GM23338 (cell line): ENCODE results near the gene APOA1. TPM values are rescaled to one million over a fixed set of nuclear protein-coding genes. Genes with fewer than 3 reads are reported as not detected.

Experiments
- ATAC-seq: fragments of 200-7000 bp; cut with Tn5 transposase; 3 replicates; pipeline ENCODE4 v1.9.1; 2020
- DNase-seq: peaks from one replicate; pipeline ENCODE4 v3.0.0-alpha.2; 2015; ENCODE audit warnings: low spot score
- H2AFZ ChIP-seq: fragments of 200-600 bp; sonication (generic); 2 replicates; pipeline ENCODE4 v1.8.0; 2016; ENCODE audit warnings: antibody characterized with exemption, mild to moderate bottlenecking, moderate library complexity
- H3F3A ChIP-seq: fragments of 200-600 bp; sonication (generic); replicated peaks from 2 replicates; pipeline ENCODE4 v1.8.0; 2017; ENCODE audit warnings: antibody characterized with exemption, mixed run types, low read depth
- H3K27ac ChIP-seq: fragments of 200-600 bp; sonication (generic); 2 replicates; pipeline ENCODE4 v1.6.1; 2016; ENCODE audit warnings: low read depth
- H3K27me3 ChIP-seq: fragments of 200-600 bp; sonication (generic); 2 replicates; pipeline ENCODE4 v1.8.0; 2016; ENCODE audit warnings: mild to moderate bottlenecking, mixed run types, moderate library complexity; ENCODE audit not compliant: insufficient read depth
- H3K36me3 ChIP-seq: fragments of 200-600 bp; sonication (generic); 2 replicates; pipeline ENCODE4 v1.8.0; 2016; ENCODE audit warnings: mild to moderate bottlenecking; ENCODE audit not compliant: insufficient read depth
- H3K4me1 ChIP-seq: fragments of 200-600 bp; sonication (generic); 2 replicates; pipeline ENCODE4 v1.8.0; 2016; ENCODE audit warnings: mild to moderate bottlenecking, moderate library complexity; ENCODE audit not compliant: insufficient read depth
- H3K4me2 ChIP-seq: fragments of 200-600 bp; sonication (generic); 2 replicates; pipeline ENCODE4 v1.7.1; 2017; ENCODE audit warnings: mixed run types
- H3K4me3 ChIP-seq: fragments of 200-600 bp; sonication (generic); 2 replicates; pipeline ENCODE4 v1.6.1; 2016; ENCODE audit warnings: mixed run types
- H3K79me2 ChIP-seq: fragments of 200-600 bp; sonication (generic); replicated peaks from 2 replicates; pipeline ENCODE4 v1.8.0; 2017; ENCODE audit warnings: mild to moderate bottlenecking; ENCODE audit not compliant: insufficient read depth
- H3K9me2 ChIP-seq: fragments of 200-600 bp; sonication (generic); 2 replicates; pipeline ENCODE4 v1.8.0; 2017; ENCODE audit not compliant: insufficient read depth
- H4K20me1 ChIP-seq: fragments of 200-600 bp; sonication (generic); replicated peaks from 2 replicates; pipeline ENCODE4 v1.8.0; 2017; ENCODE audit warnings: mild to moderate bottlenecking; ENCODE audit not compliant: insufficient read depth
- H3K27ac Mint-ChIP-seq: 2 replicates; pipeline ENCODE4 v1.8.0; 2020; ENCODE audit warnings: inconsistent platforms, mild to moderate bottlenecking, moderate library complexity, mixed read lengths
- H3K27me3 Mint-ChIP-seq: 3 replicates; pipeline ENCODE4 v1.8.0; 2022; ENCODE audit warnings: low read depth, mild to moderate bottlenecking, moderate library complexity, mixed read lengths, inconsistent platforms; ENCODE audit not compliant: insufficient read depth, poor library complexity
- H3K36me3 Mint-ChIP-seq: 3 replicates; pipeline ENCODE4 v1.8.0; 2021; ENCODE audit warnings: low read depth, mild to moderate bottlenecking, inconsistent platforms, moderate library complexity, mixed read lengths
- H3K4me1 Mint-ChIP-seq: 3 replicates; pipeline ENCODE4 v1.8.0; 2020; ENCODE audit warnings: mild to moderate bottlenecking, inconsistent platforms, mixed read lengths
- H3K4me3 Mint-ChIP-seq: 3 replicates; pipeline ENCODE4 v1.8.0; 2021; ENCODE audit warnings: moderate library complexity, mild to moderate bottlenecking, inconsistent platforms, mixed read lengths
- H3K9me3 Mint-ChIP-seq: 3 replicates; pipeline ENCODE4 v1.8.0; 2020; ENCODE audit warnings: moderate library complexity, mild to moderate bottlenecking, inconsistent platforms, mixed read lengths
- ETS1 ChIP-seq: IDR thresholded peaks from 2 replicates; pipeline ENCODE4 v1.6.1; 2016; ENCODE audit warnings: antibody characterized with exemption
- JUNB ChIP-seq: IDR thresholded peaks from one replicate; pipeline ENCODE4 v1.6.1; 2016; ENCODE audit warnings: antibody characterized with exemption; ENCODE audit not compliant: unreplicated experiment
- POLR2AphosphoS5 ChIP-seq: IDR thresholded peaks from 2 replicates; pipeline ENCODE4 v1.6.1; 2016; ENCODE audit warnings: antibody characterized with exemption, low read depth
- REST ChIP-seq: IDR thresholded peaks from one replicate; pipeline ENCODE4 v1.6.1; 2018; ENCODE audit warnings: antibody characterized with exemption; ENCODE audit not compliant: unreplicated experiment
- ZNF114 ChIP-seq: fragments of 250-450 bp; sonication (Bioruptor Pico); IDR thresholded peaks from 2 replicates; pipeline ENCODE4 v1.5.0; 2020; ENCODE audit warnings: mild to moderate bottlenecking, moderate library complexity
- ZNF462 ChIP-seq: fragments of 250-450 bp; sonication (Bioruptor Pico); IDR thresholded peaks from 2 replicates; pipeline ENCODE4 v1.5.0; 2020; ENCODE audit warnings: mild to moderate bottlenecking, moderate library complexity
- polyA plus RNA-seq: library from polyadenylated mRNA; unstranded; fragments of >200 nt; fragmentation: Nextera tagmentation; extraction: Ambion mirVana; gene quantifications from 2 replicates; pipeline ENCODE4 v1.2.1, GENCODE V29; 2016
- total RNA-seq: library from RNA; depleted of rRNA; stranded (reverse); fragments of >200 nt; shearing (Covaris generic); gene quantifications from 2 replicates; pipeline ENCODE4 v1.2.3, GENCODE V29; 2014

Gene APOA1
- total and polyA plus RNA-seq, 2 experiments from 2014 or later: 0.60 TPM; not detected in 1

- Mint-ChIP-seq H3K4me1 (no peaks in the 10 kb centered on the region), H3K36me3 (peaks cover 29% of the 10 kb centered on the region)
- H3K36me3 ChIP-seq: peaks cover 11% of the 10 kb centered on the region
These were observed 22.9 kb upstream of the APOA1 start for GRCh38 chr11:116860303-116860702.

GRCh38 chr11:116859175-116859574, 21.8 kb upstream of the APOA1 start:
- ATAC-seq: no peak
- Mint-ChIP-seq H3K4me1 (no peaks in the 10 kb centered on the region), H3K9me3 (no peaks in the 10 kb centered on the region), H3K27me3 (peaks cover 2% of the 10 kb centered on the region), H3K27ac (no peak overlapping the region), H3K4me3 (no peak overlapping the region), H3K36me3 (peaks cover 27% of the 10 kb centered on the region)
- Histone ChIP-seq H3K36me3 (peaks cover 14% of the 10 kb centered on the region), H3K4me1 (no peaks in the 10 kb centered on the region), H3K4me2 (no peak overlapping the region), H3K27me3 (no peaks in the 10 kb centered on the region), H3K27ac (no peak overlapping the region), H2AFZ (no peak overlapping the region), H4K20me1 (no peaks in the 10 kb centered on the region), H3K9me2 (no peaks in the 10 kb centered on the region), H3F3A (no peaks in the 10 kb centered on the region), H3K4me3 (no peak overlapping the region), H3K79me2 (no peaks in the 10 kb centered on the region)
- no peak for DNase-seq
- no peak for TF ChIP-seq ZNF462 (CRISPR knock-in tag)

More at GRCh38 chr11:116860303-116860702, 22.9 kb upstream of the APOA1 start:
- peaks cover 2% of the 10 kb centered on the region for H3K27me3 Mint-ChIP-seq
- Histone ChIP-seq H2AFZ (no peak overlapping the region), H4K20me1 (no peaks in the 10 kb centered on the region), H3K27ac (no peak overlapping the region), H3K4me1 (no peaks in the 10 kb centered on the region), H3K4me3 (no peak overlapping the region), H3F3A (no peaks in the 10 kb centered on the region), H3K9me2 (no peaks in the 10 kb centered on the region), H3K79me2 (no peaks in the 10 kb centered on the region), H3K4me2 (no peak overlapping the region), H3K27me3 (no peaks in the 10 kb centered on the region)
- no peak overlapping the region for H3K4me3 Mint-ChIP-seq
- DNase-seq (no peak), ATAC-seq (no peak)
- no peaks in the 10 kb centered on the region for H3K9me3 Mint-ChIP-seq
- H3K27ac Mint-ChIP-seq: no peak overlapping the region
- TF ChIP-seq ZNF114 (CRISPR knock-in tag) (no peak), REST (no peak), ETS1 (no peak), JUNB (no peak), POLR2AphosphoS5 (no peak)
